Measurements from ENCODE around the gene OLFM1.

The OLFM1 gene

DNA sequence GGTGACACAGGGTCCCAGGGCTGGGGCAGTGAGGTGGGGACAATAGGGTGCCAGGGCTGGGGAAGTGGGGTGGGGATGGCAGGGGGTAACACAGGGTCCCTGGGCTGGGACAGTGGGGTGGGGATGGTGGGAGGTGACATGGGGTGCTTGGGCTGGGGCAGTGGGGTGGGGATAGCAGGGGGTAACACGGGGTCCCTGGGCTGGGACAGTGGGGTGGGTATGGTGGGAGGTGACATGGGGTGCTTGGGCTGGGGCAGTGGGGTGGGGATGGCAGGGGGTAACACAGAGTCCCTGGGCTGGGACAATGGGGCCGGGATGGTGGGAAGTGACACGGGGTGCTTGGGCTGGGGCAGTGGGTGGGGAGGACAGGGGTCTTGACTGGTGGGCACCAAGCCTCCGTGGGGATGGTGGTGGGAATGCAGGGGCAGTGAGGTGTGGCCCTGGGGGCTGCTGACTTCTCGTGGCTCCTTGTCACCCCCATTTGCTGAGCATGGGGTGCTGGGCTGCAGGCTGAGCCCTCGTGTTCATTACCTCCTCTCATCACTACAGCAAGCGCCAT, 41.7 kb downstream of the OLFM1 start:
- in situ Hi-C loops (cut with MboI; ENCODE audit: low sequenced_read_pairs) = no loop called here

DNA sequence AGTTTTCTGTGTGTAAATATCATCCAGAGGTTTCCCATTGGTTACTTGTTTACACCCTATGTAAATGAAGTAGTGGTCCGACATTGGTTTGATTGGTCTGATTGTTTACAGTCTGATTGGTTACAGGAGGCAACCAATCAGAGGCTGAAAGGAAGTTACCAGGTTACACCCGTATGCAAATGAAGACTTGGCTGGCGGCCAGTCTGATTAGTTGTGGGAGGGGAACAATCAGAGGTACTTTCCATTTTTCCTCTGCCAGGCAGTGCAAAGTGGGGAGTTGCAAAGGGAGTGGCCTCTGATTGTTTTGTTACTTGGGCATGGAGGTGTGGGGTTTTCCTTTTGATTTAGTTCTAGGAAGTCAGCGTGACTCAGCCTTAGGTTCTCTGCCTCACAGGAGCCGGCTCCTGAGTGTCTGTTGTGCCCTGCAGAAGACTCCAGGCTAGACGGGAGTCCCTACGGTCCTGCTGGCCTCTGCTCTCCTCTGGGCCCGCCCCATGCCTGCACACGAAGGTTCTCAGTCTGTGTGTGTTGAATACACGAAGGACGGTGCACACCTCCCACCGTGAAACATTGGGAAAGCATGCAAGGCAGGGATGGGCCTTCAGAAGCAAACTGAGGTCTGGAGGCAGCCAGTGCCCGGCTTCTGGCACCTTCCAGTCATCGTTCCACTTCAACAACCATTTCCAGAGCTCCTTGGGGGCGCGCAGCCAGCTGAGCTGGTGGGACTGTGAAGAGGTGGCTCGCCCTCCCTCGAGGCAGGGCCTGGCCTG, 42.9 kb downstream of the OLFM1 start:
- in situ Hi-C loops (cut with MboI; ENCODE audit: low sequenced_read_pairs) = no loop called here

DNA sequence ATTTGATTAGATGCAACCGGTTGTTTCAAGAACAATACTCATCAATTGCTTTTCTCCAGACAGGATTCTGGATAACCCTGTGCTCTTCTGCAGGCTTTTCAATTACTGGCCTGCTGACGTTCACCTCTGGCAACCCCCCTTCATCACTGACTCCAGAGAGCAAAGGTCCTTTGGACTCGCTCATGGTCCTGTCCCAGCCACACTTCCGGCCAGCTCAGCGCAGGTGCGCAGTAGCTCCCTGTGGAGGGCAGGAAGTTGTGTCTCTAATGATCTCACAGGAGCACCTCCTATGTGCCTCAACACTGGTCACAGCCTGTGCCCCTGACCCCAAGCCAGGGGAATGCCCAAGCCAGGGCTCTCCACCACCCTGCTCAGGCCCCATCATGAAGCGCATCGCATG, 44.0 kb downstream of the OLFM1 start:
- in situ Hi-C loops (cut with MboI; ENCODE audit: low sequenced_read_pairs) = no loop called here

DNA sequence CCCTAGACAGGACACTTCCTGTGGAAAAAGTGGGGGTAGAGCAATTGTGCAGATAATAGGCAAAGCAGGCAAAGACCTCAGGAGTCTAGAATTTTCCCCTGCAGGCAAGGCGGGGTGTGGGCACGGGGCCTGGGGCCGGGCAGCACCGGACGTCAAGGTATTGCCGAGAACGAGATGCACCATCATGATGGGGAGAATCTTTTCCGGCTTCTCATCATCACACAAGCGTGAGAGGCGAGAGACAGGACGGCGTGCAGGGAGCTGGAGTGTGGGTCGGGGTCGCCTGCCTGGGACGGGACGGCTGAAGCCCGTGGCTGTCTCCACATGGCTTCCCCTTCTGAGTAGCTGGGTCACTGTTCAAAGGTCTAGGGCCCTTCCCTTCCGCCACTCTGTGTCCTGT, 44.5 kb downstream of the OLFM1 start:
- in situ Hi-C loops (cut with MboI; ENCODE audit: low sequenced_read_pairs) = no loop called here

DNA sequence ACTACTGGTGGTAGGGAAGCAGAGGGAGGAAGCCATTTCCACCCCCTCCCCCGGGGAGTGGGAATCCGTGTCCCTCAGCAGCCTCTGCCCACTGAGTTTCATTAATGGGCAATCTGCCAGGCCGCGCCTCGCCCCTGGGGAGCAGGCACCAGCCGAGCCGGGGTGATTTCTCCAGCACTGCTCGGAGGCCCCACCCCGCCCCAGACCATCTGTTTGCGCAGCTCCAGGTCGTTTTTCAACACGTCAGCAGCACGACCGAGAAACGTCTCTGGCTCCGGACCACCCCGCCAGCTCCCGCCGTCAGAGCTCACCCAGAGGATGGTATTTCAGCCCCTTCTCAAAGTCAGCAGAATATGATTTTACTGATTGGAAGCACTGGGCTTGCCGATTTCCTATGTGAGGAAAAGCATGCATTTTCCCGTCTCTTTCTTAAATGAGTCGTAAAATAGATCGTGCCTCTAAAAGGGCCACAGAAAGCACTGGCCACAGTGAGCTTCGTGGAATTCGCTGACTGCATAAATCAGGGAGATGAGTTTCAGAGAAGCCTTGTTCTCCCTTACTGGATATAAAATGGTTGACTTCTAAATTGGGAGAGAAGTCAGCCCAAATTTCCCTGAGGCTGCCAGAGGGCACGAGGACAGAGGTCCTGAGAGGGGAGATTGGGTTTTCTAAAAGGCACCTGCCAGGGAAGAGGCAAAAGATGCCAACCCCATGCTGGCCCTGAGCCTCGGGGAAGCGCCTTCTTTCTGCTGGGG, 47.0 kb downstream of the OLFM1 start:
- in situ Hi-C loops (cut with MboI; ENCODE audit: low sequenced_read_pairs) = no loop called here

DNA sequence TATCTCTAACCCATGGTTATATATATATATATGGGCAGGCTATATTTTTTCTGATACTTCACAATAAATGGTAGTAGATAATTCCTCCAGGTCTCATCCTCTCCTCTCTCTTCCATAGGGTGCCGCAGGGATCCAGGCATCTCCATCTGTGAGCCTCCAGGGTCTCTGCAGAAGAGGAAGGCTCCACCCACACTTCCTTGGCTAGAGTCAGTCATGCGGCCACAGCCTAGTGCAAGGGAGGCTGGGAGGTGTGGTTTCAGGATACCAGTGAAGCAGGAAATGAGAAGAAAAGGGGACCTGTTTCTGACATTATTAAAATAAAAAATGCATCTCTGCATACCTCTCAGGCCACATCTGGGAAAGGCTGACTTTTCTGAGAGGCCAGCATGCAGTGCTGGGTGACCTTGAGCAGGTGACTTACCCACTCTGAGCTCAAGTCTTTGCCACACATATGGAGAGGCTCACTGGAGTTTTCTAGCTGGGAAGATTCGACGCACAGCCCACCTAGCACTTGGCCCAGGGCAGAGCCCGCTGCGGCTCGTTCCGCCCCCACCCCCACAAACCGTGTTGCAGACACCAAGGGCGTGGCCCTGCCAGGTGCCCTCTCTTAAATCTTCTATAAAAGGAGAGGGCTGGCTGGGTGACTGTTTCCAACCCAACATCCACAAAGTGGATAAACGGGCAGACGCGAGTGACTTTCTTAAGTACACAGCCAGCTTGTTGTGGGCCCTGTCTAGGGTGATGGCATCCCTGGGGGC, 47.9 kb downstream of the OLFM1 start:
- in situ Hi-C loops (cut with MboI; ENCODE audit: low sequenced_read_pairs) = no loop called here

DNA sequence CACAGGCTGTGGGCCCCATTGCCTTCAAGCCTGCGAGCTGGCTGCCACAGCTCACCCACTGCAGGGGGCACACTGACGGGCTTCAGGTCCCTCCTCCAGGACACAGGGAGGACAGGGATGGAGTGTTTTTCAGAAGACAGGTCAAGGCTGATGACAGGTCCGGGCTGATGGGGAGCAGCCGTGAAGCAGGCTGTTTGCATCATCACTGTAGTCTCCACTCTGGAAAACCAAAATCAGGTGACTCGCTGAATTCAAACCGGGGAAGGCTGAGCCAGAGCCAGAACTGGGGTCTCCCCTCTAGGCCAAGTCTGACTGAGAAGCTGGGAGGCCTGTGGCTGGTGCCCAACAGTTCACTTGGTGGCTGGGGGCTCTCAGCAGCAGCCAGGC, 48.5 kb downstream of the OLFM1 start:
- in situ Hi-C loops (cut with MboI; ENCODE audit: low sequenced_read_pairs) = no loop called here

DNA sequence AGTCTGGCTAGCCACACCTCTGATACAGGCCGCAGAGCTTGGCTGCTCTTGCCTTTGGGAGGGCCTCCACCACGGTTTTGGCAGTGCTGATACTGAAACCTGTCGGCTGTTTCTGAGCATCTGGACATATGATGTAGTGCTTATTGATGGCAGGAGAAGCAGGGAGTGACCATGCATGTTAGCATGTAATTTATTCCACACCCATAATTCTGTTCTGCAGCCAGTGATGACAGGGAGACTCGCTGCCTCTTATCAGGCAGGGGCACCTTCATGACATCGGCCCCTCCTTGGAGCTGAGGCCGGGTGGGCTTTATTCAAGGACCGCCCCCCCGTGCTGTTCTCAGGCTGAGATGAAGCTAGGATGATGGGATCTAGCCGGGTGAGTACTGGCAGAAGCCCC, 49.0 kb downstream of the OLFM1 start:
- in situ Hi-C loops (cut with MboI; ENCODE audit: low sequenced_read_pairs) = no loop called here

DNA sequence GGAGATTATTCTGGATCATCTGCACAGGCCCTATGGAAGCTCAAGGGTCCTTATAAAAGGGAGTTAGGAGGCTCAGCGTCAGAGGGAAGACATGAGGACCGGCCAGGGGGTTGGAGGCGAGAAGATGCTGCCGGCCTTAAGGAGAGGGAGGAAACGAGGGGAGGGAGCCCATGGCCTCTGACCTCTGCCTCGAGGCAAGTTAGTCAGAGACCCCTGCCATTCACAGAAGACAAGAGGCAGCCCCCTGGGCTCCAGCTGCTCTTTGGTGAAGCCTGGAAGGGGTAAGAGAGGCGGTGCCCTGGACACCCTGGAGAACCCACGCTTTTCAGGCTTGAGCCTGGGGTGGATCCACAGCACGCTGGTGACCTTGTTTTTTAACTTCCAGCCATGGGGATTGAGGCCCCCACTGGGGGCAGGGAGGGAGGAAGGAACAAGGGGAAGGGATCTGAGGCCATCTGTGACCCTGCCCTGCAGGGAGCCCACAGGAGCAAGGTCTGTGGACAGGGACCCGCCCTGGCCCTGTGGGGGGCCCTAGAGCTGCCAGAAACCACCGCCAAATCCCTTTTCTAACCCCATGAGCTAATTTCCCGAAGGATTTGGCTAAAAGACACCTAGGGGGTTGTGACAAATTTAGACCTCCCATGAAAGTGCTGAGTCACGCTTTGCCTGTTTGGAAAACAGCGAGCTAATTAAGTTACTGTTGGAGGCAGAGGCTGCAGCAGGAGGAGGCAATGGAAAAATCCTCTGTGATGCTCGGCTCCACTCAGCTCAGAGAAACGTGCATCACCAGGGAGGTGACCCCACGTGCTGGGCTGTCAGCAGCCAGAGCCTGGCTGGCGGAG, 49.7 kb downstream of the OLFM1 start:
- in situ Hi-C loops (cut with MboI; ENCODE audit: low sequenced_read_pairs) = no loop called here

DNA sequence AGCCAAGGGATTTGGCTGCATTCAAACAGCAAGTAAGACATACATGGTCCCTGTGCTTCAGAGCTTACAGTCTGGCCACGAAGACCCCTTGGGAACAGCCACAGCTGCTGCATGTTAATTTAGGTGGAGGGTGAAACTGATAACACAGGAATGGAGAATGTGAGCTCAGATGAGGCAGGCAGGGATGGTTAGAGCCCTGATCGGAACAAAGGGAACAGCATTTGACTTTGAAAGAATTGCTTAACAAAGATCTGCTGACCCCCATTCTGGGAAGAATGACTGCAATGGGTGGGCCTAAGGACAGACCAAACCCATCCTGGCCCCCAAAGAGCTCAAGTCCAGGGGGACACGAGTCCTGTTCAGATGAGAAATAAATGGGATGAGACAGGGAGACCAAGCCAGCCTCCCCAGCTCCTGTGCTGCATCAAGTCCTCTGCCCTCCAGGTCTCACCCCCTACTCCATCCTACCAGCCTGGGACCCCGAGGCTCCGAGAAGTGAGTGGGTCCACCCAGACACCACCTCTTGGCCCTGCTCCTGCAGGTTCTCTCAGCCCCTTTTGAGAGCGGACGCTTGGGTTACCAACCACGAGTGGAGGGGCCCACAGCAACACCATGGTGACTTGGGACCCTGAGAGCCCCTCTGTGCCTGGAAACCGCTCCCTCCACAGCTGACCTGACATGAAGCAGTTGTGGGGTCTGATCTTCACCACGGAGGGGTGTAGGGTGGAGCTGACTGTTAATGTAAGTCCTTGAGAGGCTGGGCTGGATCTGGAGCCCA, 50.8 kb downstream of the OLFM1 start:
- in situ Hi-C loops (cut with MboI; ENCODE audit: low sequenced_read_pairs) = no loop called here

DNA sequence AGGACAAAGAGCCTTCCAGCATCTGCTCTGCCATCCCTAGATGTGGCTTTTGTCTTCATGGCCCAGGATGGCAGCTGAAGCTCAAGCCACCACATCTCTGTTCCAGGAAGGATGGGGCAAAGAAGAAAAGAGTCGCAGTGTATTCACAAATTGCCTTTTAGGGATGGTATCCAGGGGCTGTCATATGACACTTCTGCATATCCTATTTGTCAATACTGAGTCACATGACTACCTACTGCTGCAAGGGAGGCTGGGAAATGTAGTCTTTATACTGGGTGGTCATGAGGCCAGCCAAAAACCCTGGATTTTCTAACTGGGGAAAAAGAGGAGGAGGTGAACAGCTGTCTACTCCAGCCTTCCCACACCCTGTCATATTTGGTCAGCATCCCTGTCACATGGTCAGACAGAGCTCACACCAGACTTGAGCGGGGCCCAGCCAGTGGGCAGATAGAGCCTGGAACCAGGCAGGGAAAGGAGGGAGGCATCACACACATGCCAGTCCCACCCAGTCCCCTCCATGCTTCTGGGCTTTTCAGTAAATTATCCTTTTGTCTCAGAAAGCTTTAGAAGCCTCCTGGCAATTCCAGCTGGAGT, 52.0 kb downstream of the OLFM1 start:
- in situ Hi-C loops (cut with MboI; ENCODE audit: low sequenced_read_pairs) = no loop called here

DNA sequence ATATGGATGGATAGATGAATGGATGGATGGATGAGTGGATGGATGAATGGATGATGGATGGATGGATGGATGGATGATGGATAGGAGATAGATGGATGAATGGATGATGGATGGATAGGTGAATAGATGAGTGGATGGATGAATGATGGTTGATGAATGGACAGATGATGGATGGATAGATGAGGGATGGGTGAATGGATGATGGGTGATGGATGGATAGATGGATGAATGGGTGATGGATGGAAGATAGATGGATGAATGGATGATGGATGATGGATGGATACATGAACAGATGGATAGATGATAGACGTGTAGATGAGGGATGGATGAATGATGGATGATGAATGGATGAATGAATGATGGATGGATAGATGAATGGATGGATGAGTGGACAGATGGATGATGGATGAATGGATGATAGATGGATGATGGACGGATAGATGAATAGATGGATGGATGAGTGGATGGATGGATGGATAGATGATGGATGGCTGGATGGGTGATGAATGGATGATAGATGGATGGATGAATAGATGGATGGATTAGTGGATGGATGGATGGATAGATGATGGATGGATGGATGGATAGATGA, 53.8 kb downstream of the OLFM1 start:
- in situ Hi-C loops (cut with MboI; ENCODE audit: low sequenced_read_pairs) = no loop called here

DNA sequence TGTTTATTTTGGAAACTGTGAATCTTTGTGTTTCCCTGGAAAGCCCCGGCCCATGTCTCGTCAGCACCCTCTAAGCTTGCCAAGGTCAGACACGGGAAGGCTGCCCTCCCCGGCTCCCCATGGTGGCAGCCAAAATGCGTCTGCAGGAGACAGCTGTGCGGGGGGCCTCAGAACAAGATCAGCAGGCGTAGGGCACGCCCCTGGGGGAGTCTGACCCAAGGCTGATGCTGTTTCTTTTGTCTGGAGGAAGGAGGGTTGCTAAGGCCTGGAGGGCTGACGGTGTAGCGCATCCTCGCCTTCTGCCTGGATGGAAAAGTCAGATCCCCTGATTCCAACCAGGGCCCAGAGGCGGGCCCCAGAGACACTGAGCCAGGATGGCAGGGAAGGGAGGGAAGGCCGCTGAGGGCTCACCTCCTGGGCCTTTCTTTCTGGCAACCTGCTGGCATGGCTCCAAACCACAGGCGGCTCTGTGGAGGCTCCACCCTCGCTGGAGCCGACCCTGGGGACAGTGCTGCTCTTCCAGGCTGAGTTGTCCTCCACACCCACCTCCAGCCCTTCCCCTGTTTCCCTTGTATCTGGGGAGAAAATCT, 57.2 kb downstream of the OLFM1 start:
- in situ Hi-C loops (cut with MboI; ENCODE audit: low sequenced_read_pairs) = no loop called here

DNA sequence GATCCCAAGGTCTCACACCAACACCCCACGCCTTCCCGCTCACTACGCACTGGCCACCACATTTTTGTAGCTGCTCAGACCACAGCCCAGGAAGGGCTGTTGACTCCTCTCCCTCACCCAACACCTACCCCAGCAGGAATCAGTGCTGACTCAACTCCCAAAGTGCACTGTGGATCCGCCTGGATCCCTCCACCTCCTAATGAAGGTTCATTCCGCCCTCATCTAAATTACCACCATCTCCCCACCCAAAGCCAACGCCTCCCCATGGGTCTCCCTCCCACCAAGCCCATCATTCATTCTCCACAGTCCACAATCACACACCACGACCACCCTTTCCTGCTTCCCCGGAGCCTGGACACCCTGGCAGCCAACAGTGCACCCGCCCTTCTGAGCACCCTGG, 57.8 kb downstream of the OLFM1 start:
- in situ Hi-C loops (cut with MboI; ENCODE audit: low sequenced_read_pairs) = no loop called here

DNA sequence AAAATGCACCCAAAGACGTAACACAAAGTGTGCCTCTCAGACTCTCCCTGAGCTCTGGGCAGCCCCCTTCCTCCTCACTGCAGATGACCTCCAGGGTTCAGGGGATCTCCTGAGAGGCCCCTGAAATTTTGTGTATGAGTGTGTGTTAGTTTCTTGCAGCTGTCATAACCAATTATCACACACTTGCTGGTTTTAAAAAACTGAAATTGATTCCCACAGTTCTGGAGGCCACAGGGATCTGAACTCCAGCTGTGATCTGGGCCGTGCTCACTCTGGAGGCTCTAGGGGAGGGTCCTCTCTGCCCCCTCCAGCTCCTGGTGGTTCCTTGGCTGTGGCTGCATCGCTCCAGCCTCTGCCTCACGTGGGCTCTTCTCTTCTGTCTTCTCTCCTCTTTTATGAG, 58.8 kb downstream of the OLFM1 start:
- in situ Hi-C loops (cut with MboI; ENCODE audit: low sequenced_read_pairs) = no loop called here

DNA sequence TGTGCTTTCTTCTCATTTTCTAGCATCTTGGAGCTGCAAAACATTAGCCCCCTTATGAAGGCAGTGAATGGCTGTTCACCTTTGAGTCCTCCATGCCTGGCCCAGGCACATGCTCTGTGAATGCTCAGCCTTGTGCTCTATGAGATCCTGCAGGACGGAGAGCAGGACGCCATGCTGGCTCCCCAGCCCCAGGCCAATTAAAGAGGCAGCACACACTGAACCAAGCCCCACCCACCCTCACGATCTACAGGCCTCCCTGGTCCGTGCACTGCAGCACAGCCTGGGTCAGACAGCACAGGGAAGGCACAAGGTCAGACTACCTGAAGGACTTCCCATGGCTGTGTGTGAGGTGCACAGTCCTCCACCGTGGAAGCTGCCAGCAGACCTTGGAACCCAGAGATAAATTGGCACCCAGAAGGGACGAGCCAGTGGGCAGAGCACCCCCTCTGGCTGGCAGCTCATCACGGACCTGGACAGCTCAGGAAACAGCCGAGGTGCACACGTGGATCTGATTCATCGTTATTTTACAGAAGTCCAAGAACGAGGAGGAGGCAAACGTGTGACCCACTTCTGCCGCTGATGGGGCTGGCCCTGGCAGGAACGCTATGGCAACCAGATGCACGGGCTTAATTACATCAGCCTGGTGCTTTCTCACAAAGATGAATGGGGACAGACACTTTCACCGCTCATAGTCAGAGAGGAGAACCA, 59.5 kb downstream of the OLFM1 start:
- in situ Hi-C loops (cut with MboI; ENCODE audit: low sequenced_read_pairs) = no loop called here

DNA sequence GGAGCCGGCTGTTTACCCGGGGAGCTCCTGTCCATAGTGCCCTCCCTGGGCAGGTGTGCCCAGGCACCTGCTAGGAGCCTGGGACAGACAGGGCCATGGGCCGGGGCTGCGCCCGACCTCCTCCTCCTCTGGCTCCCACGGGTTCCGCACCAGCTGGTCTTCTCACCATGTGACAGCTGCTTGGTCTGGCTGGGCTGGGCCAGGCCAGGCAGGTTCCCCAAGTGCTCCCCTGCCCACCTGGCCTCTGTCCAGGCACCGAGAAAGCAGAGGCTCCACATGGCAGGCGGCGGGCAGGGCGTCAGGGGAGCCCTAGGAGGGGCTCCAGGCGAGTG, 60.0 kb downstream of the OLFM1 start:
- in situ Hi-C loops (cut with MboI; ENCODE audit: low sequenced_read_pairs) = no loop called here

DNA sequence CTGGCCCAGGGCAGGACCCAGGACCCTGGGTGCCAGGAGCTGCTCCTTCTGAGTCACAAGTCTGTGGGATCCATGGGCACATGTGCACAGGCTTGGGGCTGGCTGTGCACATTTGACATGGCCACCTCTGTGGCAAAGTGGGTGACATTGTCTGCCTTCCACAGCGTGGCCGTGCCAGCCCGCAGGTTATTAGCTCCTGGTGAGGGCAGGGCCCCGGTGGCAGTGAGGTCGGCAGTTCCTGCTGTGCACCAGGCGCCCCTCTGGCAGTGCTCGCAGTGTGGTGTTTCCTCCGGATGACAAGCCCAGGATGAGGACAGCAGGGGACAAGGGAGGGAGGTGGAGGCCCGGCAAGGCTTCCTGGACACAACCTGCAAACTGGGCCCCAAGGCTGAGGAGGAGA, 60.5 kb downstream of the OLFM1 start:
- in situ Hi-C loops (cut with MboI; ENCODE audit: low sequenced_read_pairs) = no loop called here
